Osteoblast (primary cell): ENCODE data around the gene MACROD2. TPM values are rescaled to one million over a fixed set of nuclear protein-coding genes. Genes with fewer than 3 reads are reported as not detected.

Source experiments
- DNase-seq: peaks from one replicate; pipeline ENCODE4 v3.0.0; 2011; ENCODE audit warnings: low spot score, mixed read lengths; ENCODE audit not compliant: insufficient read length; ENCODE audit errors: missing footprints
- H2AFZ ChIP-seq: 2 replicates; pipeline ENCODE4 v1.6.0; 2011; ENCODE audit warnings: mild to moderate bottlenecking, low read length
- H3K27ac ChIP-seq: 2 replicates; pipeline ENCODE4 v1.5.1; 2011; ENCODE audit warnings: mild to moderate bottlenecking, low read depth, low read length, moderate library complexity
- H3K27me3 ChIP-seq: 2 replicates; pipeline ENCODE4 v1.6.0; 2012; ENCODE audit warnings: mild to moderate bottlenecking, control low read depth, inconsistent platforms, low read length, moderate library complexity; ENCODE audit not compliant: insufficient read depth
- H3K36me3 ChIP-seq: 2 replicates; pipeline ENCODE4 v1.5.1; 2011; ENCODE audit warnings: mild to moderate bottlenecking, low read length, control low read depth, moderate library complexity; ENCODE audit not compliant: insufficient read depth
- H3K4me1 ChIP-seq: 2 replicates; pipeline ENCODE4 v1.5.1; 2011; ENCODE audit warnings: mild to moderate bottlenecking, low read length, control low read depth, moderate library complexity; ENCODE audit not compliant: insufficient read depth
- H3K4me2 ChIP-seq: 2 replicates; pipeline ENCODE4 v1.6.0; 2011; ENCODE audit warnings: mild to moderate bottlenecking, low read length; ENCODE audit not compliant: insufficient read depth
- H3K4me3 ChIP-seq: fragments of 200-600 bp; sonication (generic); 3 replicates; pipeline ENCODE4 v1.5.1; 2012; ENCODE audit warnings: mild to moderate bottlenecking, low read length, inconsistent platforms; ENCODE audit not compliant: insufficient read depth
- H3K79me2 ChIP-seq: 2 replicates; pipeline ENCODE4 v1.6.0; 2012; ENCODE audit warnings: mild to moderate bottlenecking, low read length, control low read depth, inconsistent platforms; ENCODE audit not compliant: insufficient read depth
- H3K9me3 ChIP-seq: 2 replicates; pipeline ENCODE4 v1.5.1; 2011; ENCODE audit warnings: low read depth, low read length, control low read depth
- H4K20me1 ChIP-seq: 2 replicates; pipeline ENCODE4 v1.6.0; 2012; ENCODE audit warnings: mild to moderate bottlenecking, low read length, control low read depth; ENCODE audit not compliant: insufficient read depth
- total RNA-seq: library from RNA; depleted of rRNA; stranded (reverse); fragments of >200 nt; gene quantifications from 2 replicates; pipeline ENCODE4 v1.2.3, GENCODE V29; 2012
- TF ChIP-seq, protein P1 (sequence below): IDR thresholded peaks from 2 replicates; pipeline ENCODE4 v1.5.1; 2011; ENCODE audit warnings: mild to moderate bottlenecking, low read depth, low read length, moderate library complexity; ENCODE audit errors: extremely low read depth

MACROD2 gene
- total RNA-seq, 1 donor = 4.0 TPM

DNA sequence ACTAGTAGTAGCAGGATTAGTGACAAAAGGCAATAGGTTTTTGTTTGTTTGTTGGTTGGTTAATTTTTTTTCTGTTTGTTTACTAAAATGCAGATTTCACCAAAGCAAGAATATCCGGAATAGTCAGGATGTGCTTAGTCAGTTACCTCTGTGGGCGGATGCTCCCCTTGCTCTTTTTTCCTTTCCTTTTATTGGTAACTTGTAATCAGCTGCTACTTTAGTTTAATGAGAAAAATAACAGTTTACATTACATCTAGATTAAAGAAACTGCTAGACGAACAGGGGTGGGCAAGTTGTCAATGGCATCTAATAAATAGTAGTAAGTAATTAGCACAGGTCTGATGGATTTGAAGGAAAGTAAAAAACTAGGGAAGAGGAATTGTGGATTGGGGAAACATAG, 989.0 kb downstream of the MACROD2 start:
- no peaks in the 10 kb centered on the region for H4K20me1 ChIP-seq
- no peaks in the 10 kb centered on the region for H3K36me3 ChIP-seq
- H3K4me2 ChIP-seq = no peak overlapping the region
- TF ChIP-seq, protein P1, sequence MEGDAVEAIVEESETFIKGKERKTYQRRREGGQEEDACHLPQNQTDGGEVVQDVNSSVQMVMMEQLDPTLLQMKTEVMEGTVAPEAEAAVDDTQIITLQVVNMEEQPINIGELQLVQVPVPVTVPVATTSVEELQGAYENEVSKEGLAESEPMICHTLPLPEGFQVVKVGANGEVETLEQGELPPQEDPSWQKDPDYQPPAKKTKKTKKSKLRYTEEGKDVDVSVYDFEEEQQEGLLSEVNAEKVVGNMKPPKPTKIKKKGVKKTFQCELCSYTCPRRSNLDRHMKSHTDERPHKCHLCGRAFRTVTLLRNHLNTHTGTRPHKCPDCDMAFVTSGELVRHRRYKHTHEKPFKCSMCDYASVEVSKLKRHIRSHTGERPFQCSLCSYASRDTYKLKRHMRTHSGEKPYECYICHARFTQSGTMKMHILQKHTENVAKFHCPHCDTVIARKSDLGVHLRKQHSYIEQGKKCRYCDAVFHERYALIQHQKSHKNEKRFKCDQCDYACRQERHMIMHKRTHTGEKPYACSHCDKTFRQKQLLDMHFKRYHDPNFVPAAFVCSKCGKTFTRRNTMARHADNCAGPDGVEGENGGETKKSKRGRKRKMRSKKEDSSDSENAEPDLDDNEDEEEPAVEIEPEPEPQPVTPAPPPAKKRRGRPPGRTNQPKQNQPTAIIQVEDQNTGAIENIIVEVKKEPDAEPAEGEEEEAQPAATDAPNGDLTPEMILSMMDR = no peak
- no peaks in the 10 kb centered on the region for H3K27me3 ChIP-seq
- H3K79me2 ChIP-seq = no peaks in the 10 kb centered on the region
- no peak overlapping the region for H2AFZ ChIP-seq
- no peak overlapping the region for H3K4me3 ChIP-seq
- no peaks in the 10 kb centered on the region for H3K4me1 ChIP-seq
- no peak for DNase-seq
- H3K27ac ChIP-seq = no peak overlapping the region
- no peaks in the 10 kb centered on the region for H3K9me3 ChIP-seq

- TF ChIP-seq, protein P1 = no peak
- Histone ChIP-seq H3K4me2 (no peak overlapping the region), H3K27ac (no peak overlapping the region), H3K4me3 (no peak overlapping the region), H3K27me3 (no peaks in the 10 kb centered on the region), H3K4me1 (no peaks in the 10 kb centered on the region), H4K20me1 (no peaks in the 10 kb centered on the region), H2AFZ (no peak overlapping the region), H3K36me3 (no peaks in the 10 kb centered on the region), H3K79me2 (no peaks in the 10 kb centered on the region), H3K9me3 (no peaks in the 10 kb centered on the region)
- DNase-seq = no peak
Observed at GRCh38 chr20:14984768-14985622, 989.7 kb downstream of the MACROD2 start.

DNA sequence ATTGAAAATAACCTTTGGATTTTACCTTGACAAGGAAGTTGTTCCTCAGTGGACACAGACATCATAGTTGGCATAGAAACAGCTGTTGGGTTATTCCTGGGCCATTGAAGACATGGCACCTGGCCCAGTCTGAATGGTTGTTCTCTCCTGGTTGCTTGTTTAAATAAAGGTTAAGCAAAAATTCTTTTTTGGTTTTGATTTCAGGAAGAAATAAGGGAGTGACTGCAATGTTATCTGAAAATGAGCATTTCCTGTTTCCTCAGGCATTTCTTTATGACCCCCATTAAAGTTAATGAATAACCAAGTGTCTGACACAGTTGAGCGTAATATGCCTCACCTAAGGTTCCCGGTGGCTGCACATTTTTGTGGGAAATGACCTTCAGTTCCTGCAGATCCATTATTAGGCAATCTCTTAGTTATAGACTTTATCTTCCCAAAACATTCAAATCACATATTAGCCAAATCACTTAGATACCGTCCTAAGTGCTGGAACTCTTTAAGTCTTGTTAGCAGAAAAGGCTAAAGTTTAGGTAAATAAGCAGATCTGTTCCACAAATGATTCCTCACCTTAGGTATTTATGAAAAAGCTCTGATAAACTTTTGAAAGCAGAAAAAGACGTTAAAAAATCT, 990.8 kb downstream of the MACROD2 start:
- no peaks in the 10 kb centered on the region for H4K20me1 ChIP-seq
- H2AFZ ChIP-seq = no peak overlapping the region
- H3K4me2 ChIP-seq = no peak overlapping the region
- H3K79me2 ChIP-seq = no peaks in the 10 kb centered on the region
- H3K27ac ChIP-seq = no peak overlapping the region
- TF ChIP-seq, protein P1 = no peak
- H3K4me1 ChIP-seq = no peaks in the 10 kb centered on the region
- no peaks in the 10 kb centered on the region for H3K36me3 ChIP-seq
- no peaks in the 10 kb centered on the region for H3K9me3 ChIP-seq
- no peaks in the 10 kb centered on the region for H3K27me3 ChIP-seq
- DNase-seq = no peak
- no peak overlapping the region for H3K4me3 ChIP-seq

DNA sequence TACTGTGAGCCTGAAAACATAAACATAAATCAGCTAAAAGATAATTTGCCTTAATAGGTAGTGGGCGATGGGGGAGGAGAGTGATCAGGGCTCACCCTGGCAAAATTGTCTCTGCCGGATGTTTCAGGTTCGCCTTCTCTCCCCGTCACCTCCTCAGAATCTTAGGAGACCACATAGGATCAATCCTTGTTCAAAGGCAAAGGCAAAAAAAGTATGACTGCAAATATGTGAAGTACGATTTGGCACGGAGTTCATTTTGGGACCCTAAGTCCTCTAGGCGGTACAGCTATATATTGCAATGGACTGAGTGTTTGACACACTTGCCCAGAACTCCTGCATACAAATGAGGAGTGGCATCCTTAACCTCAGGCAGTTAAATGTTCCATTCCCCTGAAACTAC, 991.3 kb downstream of the MACROD2 start:
- Histone ChIP-seq H3K4me2 (no peak overlapping the region), H3K79me2 (no peaks in the 10 kb centered on the region)

More for the DNA sequence above, 991.3 kb downstream of the MACROD2 start:
- no peaks in the 10 kb centered on the region for H3K4me1 ChIP-seq
- H4K20me1 ChIP-seq = no peaks in the 10 kb centered on the region
- no peak overlapping the region for H3K27ac ChIP-seq
- TF ChIP-seq, protein P1 = no peak
- DNase-seq = no peak
- H3K27me3 ChIP-seq = no peaks in the 10 kb centered on the region
- H3K36me3 ChIP-seq = no peaks in the 10 kb centered on the region
- H3K4me3 ChIP-seq = no peak overlapping the region
- H2AFZ ChIP-seq = no peak overlapping the region
- H3K9me3 ChIP-seq = no peaks in the 10 kb centered on the region
